Hepatocyte (in vitro differentiated cells): Measurements from ENCODE around the gene TPBGL. TPM values are rescaled to one million over a fixed set of nuclear protein-coding genes. Genes with fewer than 3 reads are reported as not detected.

Source experiments
- DNase-seq: peaks from one replicate; pipeline ENCODE4 v3.0.0-alpha.2; 2016; ENCODE audit warnings: low spot score
- H2AFZ ChIP-seq: fragments of 200-600 bp; sonication (generic); 2 replicates; pipeline ENCODE4 v1.6.0; 2016; ENCODE audit warnings: antibody characterized with exemption, mild to moderate bottlenecking
- H3K27ac ChIP-seq: fragments of 200-600 bp; sonication (generic); 2 replicates; pipeline ENCODE4 v1.5.1; 2016; ENCODE audit warnings: mild to moderate bottlenecking
- H3K27me3 ChIP-seq: fragments of 200-600 bp; sonication (generic); 2 replicates; pipeline ENCODE4 v1.6.1; 2016
- H3K36me3 ChIP-seq: fragments of 200-600 bp; sonication (generic); replicated peaks from 2 replicates; pipeline ENCODE4 v1.5.1; 2016; ENCODE audit warnings: low read depth; ENCODE audit not compliant: insufficient read depth
- H3K4me1 ChIP-seq: fragments of 200-600 bp; sonication (generic); 2 replicates; pipeline ENCODE4 v1.5.1; 2016; ENCODE audit warnings: mild to moderate bottlenecking, moderate library complexity; ENCODE audit not compliant: insufficient read depth
- H3K4me2 ChIP-seq: fragments of 200-600 bp; sonication (generic); 2 replicates; pipeline ENCODE4 v1.6.0; 2016
- H3K4me3 ChIP-seq: fragments of 200-600 bp; sonication (generic); 2 replicates; pipeline ENCODE4 v1.5.1; 2016; ENCODE audit warnings: mild to moderate bottlenecking
- H3K79me2 ChIP-seq: fragments of 200-600 bp; sonication (generic); 2 replicates; pipeline ENCODE4 v1.6.0; 2017; ENCODE audit warnings: mild to moderate bottlenecking
- H3K9me2 ChIP-seq: fragments of 200-600 bp; sonication (generic); replicated peaks from 2 replicates; pipeline ENCODE4 v1.6.0; 2017; ENCODE audit warnings: mild to moderate bottlenecking; ENCODE audit not compliant: insufficient read depth
- H3K9me3 ChIP-seq: fragments of 200-600 bp; sonication (generic); 2 replicates; pipeline ENCODE4 v1.5.1; 2016; ENCODE audit warnings: low read depth, mild to moderate bottlenecking
- H4K20me1 ChIP-seq: fragments of 200-600 bp; sonication (generic); 2 replicates; pipeline ENCODE4 v1.6.0; 2016; ENCODE audit warnings: mild to moderate bottlenecking; ENCODE audit not compliant: insufficient read depth, poor library complexity, severe bottlenecking
- EZH2 ChIP-seq: fragments of 200-600 bp; sonication (generic); IDR thresholded peaks from 2 replicates; pipeline ENCODE4 v1.6.1; 2016; ENCODE audit warnings: antibody characterized with exemption, mild to moderate bottlenecking, borderline replicate concordance
- EZH2phosphoT487 ChIP-seq: fragments of 200-600 bp; sonication (generic); IDR thresholded peaks from one replicate; pipeline ENCODE4 v1.6.1; 2018; ENCODE audit warnings: antibody characterized with exemption, mild to moderate bottlenecking, low read depth, moderate library complexity; ENCODE audit not compliant: unreplicated experiment, severe bottlenecking
- WGBS: methylation state at CpG from one replicate; pipeline ENCODE4 v1.1.6; 2016; ENCODE audit warnings: low lambda C conversion rate; ENCODE audit errors: missing lambda C conversion rate; 5-methylcytosine and 5-hydroxymethylcytosine counted together
- polyA plus RNA-seq: library from polyadenylated mRNA; unstranded; fragments of >200 nt; fragmentation: Nextera tagmentation; extraction: Ambion mirVana; gene quantifications from 2 replicates; pipeline ENCODE4 v1.2.1, GENCODE V29; 2016
- total RNA-seq: library from RNA; depleted of rRNA; stranded (reverse); fragments of >200 nt; gene quantifications from 2 replicates; pipeline ENCODE4 v1.2.3, GENCODE V29; 2014
- TF ChIP-seq, protein P1 (sequence below): fragments of 200-600 bp; sonication (generic); IDR thresholded peaks from 2 replicates; pipeline ENCODE4 v1.5.1; 2016; ENCODE audit warnings: antibody characterized with exemption, mild to moderate bottlenecking; ENCODE audit not compliant: poor library complexity

TPBGL gene
- total and polyA plus RNA-seq, 2 experiments from 2014 or later = 0.12 TPM; not detected in 1

DNA sequence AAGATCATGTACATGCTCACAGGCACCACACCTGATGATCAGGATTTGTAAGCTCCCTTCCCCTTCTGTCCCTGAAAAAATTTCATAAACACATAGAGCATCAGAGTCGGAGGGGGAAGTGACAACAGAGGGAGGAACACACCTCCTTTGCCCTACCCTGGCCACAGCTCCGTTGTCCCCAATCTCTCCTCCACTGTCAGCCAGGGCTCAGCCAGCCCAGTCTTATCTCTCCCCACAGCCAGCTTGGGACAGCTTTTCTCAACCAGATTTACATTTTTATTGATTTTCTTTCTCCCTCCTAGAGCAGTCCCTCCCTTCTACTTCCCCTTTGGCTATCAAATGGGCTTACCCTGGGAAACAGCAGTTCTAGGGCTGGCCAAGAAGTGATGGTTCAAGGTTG is 32.1 kb upstream of the TPBGL start:
- WGBS = 62% methylated on average over 2 of the region's 2 CpGs
- no peaks in the 10 kb centered on the region for H4K20me1 ChIP-seq
- TF ChIP-seq EZH2phosphoT487 (no peak), EZH2 (no peak)
- TF ChIP-seq, protein P1, sequence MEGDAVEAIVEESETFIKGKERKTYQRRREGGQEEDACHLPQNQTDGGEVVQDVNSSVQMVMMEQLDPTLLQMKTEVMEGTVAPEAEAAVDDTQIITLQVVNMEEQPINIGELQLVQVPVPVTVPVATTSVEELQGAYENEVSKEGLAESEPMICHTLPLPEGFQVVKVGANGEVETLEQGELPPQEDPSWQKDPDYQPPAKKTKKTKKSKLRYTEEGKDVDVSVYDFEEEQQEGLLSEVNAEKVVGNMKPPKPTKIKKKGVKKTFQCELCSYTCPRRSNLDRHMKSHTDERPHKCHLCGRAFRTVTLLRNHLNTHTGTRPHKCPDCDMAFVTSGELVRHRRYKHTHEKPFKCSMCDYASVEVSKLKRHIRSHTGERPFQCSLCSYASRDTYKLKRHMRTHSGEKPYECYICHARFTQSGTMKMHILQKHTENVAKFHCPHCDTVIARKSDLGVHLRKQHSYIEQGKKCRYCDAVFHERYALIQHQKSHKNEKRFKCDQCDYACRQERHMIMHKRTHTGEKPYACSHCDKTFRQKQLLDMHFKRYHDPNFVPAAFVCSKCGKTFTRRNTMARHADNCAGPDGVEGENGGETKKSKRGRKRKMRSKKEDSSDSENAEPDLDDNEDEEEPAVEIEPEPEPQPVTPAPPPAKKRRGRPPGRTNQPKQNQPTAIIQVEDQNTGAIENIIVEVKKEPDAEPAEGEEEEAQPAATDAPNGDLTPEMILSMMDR = no peak

DNA sequence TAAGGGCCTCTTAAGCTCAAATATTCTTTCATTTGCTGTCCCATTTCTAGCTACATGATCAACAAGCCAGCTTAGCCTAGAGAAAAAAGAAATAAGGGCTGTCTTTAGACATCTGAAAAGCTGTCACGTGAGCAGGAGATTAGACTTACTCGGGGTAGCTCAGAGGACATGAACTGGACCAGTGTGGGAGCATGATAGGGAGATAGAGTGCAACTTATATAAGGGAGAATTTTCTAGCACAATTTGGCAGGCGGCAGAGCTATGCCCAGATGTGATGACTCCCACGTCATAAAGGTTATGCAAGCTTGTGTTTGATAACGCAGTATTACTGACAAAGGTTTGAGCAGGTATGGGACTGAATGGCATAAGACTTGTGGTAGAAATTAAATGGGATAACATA is 28.2 kb upstream of the TPBGL start:
- Histone ChIP-seq H3K27me3 (peaks cover 4% of the 10 kb centered on the region), H3K79me2 (no peaks in the 10 kb centered on the region), H3K4me1 (no peaks in the 10 kb centered on the region), H3K4me2 (no peak overlapping the region), H3K27ac (no peak overlapping the region), H3K9me3 (no peaks in the 10 kb centered on the region), H3K9me2 (no peaks in the 10 kb centered on the region), H2AFZ (no peak overlapping the region), H3K4me3 (no peak overlapping the region), H4K20me1 (no peaks in the 10 kb centered on the region), H3K36me3 (no peaks in the 10 kb centered on the region)
- TF ChIP-seq EZH2 (no peak), EZH2phosphoT487 (no peak)
- TF ChIP-seq, protein P1 = no peak
- WGBS = 81% methylated on average over 5 of the region's 5 CpGs
- DNase-seq = no peak

More for the DNA sequence above, 32.1 kb upstream of the TPBGL start:
- Histone ChIP-seq H3K9me2 (no peaks in the 10 kb centered on the region), H3K36me3 (no peaks in the 10 kb centered on the region), H3K4me1 (peaks cover 9% of the 10 kb centered on the region), H3K27me3 (no peaks in the 10 kb centered on the region), H3K27ac (no peak overlapping the region), H3K9me3 (no peaks in the 10 kb centered on the region), H2AFZ (no peak overlapping the region), H3K79me2 (no peaks in the 10 kb centered on the region), H3K4me2 (no peak overlapping the region), H3K4me3 (no peak overlapping the region)
- DNase-seq = no peak

DNA sequence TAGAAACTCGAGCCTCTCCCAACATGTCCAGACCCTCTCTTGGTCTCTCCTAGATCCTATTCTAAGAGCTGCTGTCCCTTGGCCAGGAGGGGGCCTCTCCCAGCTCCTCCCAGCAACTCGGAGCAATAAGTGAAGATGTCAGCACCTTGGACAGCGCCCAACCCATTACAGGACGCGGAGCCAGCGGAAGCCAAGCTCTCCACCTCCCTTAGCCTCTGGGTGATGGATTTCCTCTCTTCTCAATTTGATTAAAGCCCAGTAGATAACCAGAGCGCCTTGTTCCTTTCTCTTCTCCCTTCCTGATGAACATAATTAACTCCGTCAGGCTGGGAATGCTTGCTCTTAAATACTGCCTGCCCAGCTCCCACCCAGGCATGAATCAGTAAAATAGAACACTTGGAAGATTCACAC is 26.2 kb upstream of the TPBGL start:
- Histone ChIP-seq H3K4me1 (no peaks in the 10 kb centered on the region), H3K4me2 (no peak overlapping the region), H3K4me3 (no peak overlapping the region), H3K27ac (no peak overlapping the region), H3K9me3 (no peaks in the 10 kb centered on the region), H3K9me2 (no peaks in the 10 kb centered on the region), H3K27me3 (peaks cover 15% of the 10 kb centered on the region), H3K36me3 (no peaks in the 10 kb centered on the region), H4K20me1 (no peaks in the 10 kb centered on the region), H2AFZ (no peak overlapping the region), H3K79me2 (no peaks in the 10 kb centered on the region)
- 7% methylated on average over 8 of the region's 8 CpGs for WGBS
- TF ChIP-seq, protein P1 = peak; percentile 27
- TF ChIP-seq EZH2phosphoT487 (no peak), EZH2 (no peak)
- peak; percentile 93 for DNase-seq

DNA sequence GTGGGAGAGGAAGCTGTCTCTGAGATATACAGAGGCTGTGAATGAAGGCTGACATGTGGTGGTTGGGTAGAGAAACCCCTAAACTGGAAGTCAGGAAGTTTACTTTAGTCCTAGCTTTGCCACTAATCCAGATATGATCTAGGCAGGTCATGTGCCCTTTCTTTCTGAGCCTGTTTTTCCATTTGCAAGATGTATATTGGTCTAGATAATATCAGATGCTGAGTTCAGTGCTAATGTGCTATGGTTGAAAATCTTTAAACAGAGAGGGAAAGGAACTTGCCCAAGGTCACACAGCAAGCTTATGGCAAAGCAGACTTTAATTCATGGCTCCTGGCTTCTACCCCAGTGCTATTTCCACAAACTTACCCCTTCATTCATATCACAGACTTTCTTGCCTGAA is 25.7 kb upstream of the TPBGL start:
- no peaks in the 10 kb centered on the region for H3K9me2 ChIP-seq
- no peak overlapping the region for H3K4me2 ChIP-seq
- H3K27ac ChIP-seq = no peak overlapping the region
- H3K27me3 ChIP-seq = peaks cover 15% of the 10 kb centered on the region
- H3K79me2 ChIP-seq = no peaks in the 10 kb centered on the region
- no peaks in the 10 kb centered on the region for H3K9me3 ChIP-seq
- no peak overlapping the region for H3K4me3 ChIP-seq
- H4K20me1 ChIP-seq = no peaks in the 10 kb centered on the region
- H3K36me3 ChIP-seq = no peaks in the 10 kb centered on the region
- no peak for DNase-seq
- H2AFZ ChIP-seq = no peak overlapping the region
- no peaks in the 10 kb centered on the region for H3K4me1 ChIP-seq
- TF ChIP-seq, protein P1 = no peak
- TF ChIP-seq EZH2 = no peak
- no peak for TF ChIP-seq EZH2phosphoT487
